ENCODE data around the gene EXOSC5.
"Not testable (repeated sequence)": the region's sequence is repeated elsewhere in the genome, so short reads cannot be mapped to it uniquely, and the experiment has no call there.

EXOSC5 gene

GRCh38 chr19:41364524-41365391 is 32.4 kb downstream of the EXOSC5 start:
- DNase-seq = no peak

- DNase-seq = peak; percentile 99
Measured at GRCh38 chr19:41363753-41364523, 33.2 kb downstream of the EXOSC5 start, which contains the start of gene B9D2. TSS of gene B9D2 (minus strand) at chr19:41364149. CDS start at chr19:41363519, 630 bp downstream.

DNA sequence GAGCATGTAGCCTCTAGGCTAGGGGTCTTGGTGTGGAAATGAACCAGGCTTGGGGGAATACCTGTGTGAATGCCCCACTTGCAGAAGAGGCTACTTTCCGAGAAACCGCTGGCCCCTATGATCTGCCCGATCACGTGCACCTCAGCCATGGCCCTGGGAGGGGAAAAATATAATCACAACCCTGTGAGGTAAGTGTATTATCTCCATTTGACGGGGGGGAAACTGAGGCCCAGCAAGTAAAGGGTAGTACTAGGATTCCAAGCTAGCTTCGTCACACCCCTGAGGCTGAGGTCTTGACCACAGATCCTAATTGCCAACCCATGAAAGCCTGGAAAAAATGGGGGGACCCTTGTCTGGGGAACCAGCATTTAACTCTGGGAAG is 33.8 kb downstream of the EXOSC5 start:
- DNase-seq = no peak

DNA sequence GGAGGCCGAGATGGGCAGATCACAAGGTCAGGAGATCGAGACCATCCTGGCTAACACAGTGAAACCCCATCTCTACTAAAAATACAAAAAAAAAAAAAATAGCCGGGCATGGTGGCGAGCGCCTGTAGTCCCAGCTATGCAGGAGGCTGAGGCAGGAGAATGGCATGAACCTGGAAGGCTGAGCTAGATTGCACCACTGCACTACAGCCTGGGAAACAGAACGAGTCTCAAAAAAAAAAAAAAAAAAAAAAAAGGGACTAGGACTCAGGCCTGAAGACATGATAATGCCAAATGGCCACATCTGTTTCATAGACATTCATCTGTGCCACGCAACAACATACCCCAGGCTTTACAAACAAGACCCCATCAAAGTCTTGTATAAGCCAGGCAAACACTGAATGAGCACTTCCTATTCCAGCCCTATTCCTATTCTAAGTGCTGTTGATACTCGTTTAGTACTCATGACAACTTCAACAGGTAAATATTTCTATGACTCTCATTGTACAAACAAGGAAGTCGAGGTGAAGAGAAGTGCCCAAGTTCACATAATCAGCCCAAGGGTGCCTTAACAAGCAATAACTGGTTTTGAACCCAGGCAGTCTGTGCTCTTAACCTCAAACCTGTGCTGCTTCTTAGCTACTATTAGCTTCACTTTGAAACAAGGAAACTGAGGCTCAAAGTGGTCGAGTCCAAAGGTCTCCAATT is 34.9 kb downstream of the EXOSC5 start:
- no peak for DNase-seq

DNA sequence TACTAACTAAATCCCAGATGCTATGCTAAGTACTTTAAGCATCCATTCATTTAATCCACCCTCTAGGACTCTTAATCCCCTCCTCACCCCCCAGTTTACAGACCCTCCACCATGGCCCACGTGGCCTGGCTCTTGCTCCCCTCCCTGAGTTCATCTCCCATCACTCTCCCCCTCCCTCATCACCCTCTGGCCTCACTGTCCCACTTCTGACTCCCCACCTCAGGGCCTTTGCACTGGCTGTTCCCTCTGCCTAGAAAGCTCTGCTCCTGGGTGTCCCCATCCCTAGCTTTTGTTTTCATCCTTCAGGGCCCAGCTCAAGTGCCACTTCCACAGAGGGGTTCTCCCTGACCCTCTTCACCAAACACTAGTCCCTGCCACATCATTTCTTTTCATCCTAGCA is 37.4 kb downstream of the EXOSC5 start:
- DNase-seq = no peak

GRCh38 chr19:41357746-41358145 is 39.4 kb downstream of the EXOSC5 start:
- no peak for DNase-seq

DNA sequence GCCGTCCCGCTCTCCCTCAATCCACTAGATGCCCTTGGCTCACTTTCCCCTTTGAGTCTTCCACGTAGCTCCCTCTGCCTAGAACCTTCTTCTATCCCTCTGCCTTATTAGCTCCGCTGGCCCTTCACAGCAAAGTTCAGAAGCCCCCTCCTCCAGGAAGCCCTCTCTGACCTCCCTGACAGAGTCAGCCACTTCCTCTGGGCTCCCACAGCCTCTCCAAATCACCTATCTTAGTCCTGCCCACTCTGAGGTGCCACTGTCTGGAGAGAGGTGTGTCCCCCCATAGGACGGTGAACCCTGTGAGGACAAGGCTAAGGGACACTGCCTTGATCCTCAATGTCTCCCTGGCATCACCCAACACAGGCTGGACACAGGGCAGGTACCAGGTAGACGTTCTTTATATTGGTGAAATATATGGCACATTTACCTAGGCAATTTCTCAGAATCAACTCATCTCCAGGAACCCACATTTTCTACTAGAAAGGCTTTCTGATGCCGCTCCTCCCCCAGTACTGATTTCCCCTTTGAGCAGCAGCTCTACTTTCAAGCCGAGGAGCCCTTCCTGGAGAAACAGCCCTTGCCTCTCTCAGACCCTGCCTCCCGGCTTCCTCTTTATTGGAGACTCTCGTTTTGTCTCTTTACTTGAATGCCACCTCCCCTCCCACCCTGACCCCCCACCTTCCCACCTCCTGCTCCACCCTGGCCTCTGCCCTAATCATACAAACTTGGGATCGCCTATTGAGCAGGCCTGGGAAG is 40.0 kb downstream of the EXOSC5 start:
- no peak for DNase-seq

DNA sequence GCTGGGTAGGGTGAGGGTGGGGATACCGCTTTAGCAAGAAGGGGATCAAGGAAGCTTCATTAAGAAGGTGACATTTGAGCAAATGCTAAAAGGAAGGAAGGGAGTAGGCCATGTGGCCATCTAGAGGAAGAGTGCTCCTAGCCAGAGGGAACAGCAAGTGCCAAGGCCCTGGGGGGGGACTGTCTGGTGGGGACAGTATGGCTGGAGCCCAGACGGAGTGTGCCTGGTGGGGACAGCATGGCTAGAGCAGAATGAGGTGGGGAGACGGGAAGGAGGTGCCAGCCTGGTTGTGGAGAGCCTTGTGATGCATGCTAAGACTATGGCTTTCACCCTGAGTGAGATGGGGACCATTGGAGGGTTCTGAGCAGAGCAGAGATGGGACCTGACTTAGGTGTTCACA is 41.4 kb downstream of the EXOSC5 start:
- DNase-seq = no peak

GRCh38 chr19:41355035-41355434 is 42.1 kb downstream of the EXOSC5 start:
- DNase-seq = no peak

GRCh38 chr19:41354343-41354953 is 42.7 kb downstream of the EXOSC5 start:
- DNase-seq = no peak

DNA sequence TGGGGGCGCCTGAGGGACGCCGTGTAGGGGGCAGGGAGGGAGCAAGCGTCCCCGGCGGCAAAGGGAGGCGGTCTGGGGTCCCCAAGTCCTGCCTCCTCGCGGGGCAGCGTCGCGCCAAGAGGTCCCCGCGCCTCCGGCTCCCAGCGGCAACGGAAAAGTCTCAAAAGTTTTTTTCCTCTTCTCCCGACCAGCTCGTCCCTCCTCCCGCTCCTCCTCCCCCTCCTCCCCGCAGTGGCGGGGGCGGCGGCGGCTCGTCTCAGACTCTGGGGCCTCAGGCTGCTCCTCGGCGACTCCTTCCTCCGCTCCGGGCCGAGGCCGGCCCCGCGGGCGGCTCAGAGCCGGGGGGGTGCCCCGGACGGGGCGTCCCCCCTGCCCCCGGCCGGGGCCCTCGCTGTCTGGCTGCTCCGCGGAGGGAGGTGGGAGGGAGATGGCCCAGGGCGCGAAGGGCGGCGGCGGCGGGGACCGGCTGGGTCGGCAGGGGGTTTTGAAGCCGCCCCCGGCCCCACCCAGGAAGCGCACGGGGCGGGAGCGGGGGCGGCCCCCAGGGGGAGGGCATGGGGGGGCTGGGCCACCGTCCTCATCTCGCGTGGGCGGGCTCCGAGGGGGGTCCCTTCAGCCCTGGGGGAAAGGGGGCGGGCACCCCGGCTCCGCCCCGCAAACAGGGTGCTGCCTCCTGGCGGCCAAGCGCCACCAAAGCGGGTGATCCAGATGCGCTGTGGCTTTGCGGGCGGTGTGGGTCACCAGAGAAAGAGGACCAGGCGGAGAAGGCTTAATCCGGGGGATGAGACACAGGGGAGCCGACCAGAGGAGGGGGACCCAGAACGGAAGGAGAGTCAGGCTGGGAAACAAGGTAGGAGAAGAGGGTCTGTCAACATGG is 43.5 kb downstream of the EXOSC5 start, which contains the start of gene TGFB1:
TGFB1 (minus strand) TSS at position 457 of the 877 bp plus-strand sequence. CDS start 878 bp downstream, outside the sequence.
- DNase-seq = no peak

DNA sequence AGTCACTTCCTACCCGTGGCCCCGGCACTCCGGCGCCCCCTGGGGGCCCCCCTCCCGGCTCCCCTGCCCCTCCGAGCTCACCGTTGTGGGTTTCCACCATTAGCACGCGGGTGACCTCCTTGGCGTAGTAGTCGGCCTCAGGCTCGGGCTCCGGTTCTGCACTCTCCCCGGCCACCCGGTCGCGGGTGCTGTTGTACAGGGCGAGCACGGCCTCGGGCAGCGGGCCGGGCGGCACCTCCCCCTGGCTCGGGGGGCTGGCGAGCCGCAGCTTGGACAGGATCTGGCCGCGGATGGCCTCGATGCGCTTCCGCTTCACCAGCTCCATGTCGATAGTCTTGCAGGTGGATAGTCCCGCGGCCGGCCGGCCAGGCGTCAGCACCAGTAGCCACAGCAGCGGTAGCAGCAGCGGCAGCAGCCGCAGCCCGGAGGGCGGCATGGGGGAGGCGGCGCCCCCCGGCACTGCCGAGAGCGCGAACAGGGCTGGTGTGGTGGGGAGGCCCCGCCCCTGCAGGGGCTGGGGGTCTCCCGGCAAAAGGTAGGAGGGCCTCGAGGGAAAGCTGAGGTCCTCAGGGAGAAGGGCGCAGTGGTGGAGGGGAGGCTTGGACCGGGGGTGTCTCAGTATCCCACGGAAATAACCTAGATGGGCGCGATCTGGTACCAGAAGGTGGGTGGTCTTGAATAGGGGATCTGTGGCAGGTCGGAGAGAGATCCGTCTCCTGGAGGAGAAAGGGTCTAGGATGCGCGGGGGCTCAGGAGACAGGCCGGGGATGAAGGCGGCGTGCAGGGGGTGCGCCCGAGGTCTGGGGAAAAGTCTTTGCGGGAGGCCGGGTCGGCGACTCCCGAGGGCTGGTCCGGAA is 44.3 kb downstream of the EXOSC5 start:
- no peak for DNase-seq

DNA sequence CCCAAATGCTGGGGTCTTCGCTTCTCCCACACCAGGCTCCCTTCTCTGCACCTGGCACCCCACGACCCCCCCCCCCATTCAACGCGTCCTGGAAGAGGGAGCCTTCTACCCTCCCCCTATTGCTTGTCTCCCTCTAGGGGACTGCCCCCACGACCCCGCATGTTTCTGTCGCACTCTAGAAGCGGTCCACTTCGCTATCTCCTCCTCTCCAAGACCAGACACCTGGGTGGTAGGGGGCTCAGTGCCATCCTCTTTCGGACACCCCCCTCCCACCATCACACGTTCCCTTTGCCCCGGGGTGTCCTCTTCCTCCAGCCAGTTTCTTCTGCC is 44.9 kb downstream of the EXOSC5 start:
- DNase-seq = no peak

- no peak for DNase-seq
Measured at GRCh38 chr19:41351339-41352245, 45.6 kb downstream of the EXOSC5 start.

GRCh38 chr19:41350735-41351338 is 46.3 kb downstream of the EXOSC5 start:
- DNase-seq = no peak

DNA sequence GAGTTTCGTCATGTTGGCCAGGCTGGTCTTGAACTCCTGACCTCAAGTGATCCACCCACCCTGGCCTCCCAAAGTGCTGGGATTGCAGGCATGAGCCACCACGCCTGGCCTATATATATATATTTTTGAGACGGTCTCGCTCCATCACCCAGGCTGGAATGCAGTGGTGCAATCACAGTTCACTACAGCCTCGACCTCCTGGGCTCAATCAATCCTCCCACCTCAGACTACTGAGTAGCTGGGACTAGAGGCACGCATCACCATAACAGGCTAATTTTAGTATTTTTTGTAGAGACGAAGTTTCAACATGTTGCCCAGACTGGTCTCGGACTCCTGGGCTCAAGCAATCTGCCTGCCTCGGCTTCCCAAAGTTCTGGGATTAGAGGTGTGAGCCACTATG is 50.2 kb downstream of the EXOSC5 start:
- not testable (repeated sequence) for DNase-seq

- no peak for DNase-seq
Measured at GRCh38 chr19:41344162-41344561, 53.0 kb downstream of the EXOSC5 start.

GRCh38 chr19:41341669-41342490 is 55.3 kb downstream of the EXOSC5 start:
- DNase-seq = no peak
